MM.1S (cell line): ENCODE results near the gene KDM5A.

Experiments
- EZH2 ChIP-seq: fragments of 300-600 bp; sonication (generic); optimal IDR thresholded peaks from 2 replicates; pipeline ENCODE3; 2017; ENCODE audit warnings: low read depth, mild to moderate bottlenecking, antibody characterized with exemption, low read length, mixed read lengths
- EZH2phosphoT487 ChIP-seq: fragments of 300-600 bp; sonication (generic); IDR thresholded peaks from 2 replicates; pipeline ENCODE4 v1.6.1; 2018; ENCODE audit warnings: antibody characterized with exemption, low read length
- TF ChIP-seq, protein P1 (sequence below): fragments of 300-600 bp; sonication (generic); IDR thresholded peaks from 2 replicates; pipeline ENCODE4 v1.5.1; 2016; ENCODE audit warnings: antibody characterized with exemption, low read length, mixed read lengths

DNA sequence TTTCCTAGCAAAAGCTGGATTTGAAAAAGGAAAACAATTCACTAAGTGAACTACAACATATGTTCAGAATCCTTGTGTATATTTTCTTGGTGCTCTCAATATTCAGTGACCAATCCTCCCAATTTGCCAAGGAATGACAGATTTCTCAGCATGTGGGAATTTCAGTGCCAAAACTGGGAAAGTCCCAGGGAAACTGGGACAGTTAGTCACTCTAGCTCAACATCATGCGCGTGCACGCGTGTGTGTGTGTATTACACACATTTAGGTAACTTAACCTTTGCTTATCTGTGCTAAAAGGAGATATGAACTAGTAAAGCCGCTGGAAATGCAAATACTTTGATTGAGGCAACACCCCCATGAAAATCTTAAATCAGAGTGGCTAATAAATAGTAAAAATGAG, 100.4 kb downstream of the KDM5A start:
- TF ChIP-seq EZH2phosphoT487 (no peak), EZH2 (no peak)
- TF ChIP-seq, protein P1, sequence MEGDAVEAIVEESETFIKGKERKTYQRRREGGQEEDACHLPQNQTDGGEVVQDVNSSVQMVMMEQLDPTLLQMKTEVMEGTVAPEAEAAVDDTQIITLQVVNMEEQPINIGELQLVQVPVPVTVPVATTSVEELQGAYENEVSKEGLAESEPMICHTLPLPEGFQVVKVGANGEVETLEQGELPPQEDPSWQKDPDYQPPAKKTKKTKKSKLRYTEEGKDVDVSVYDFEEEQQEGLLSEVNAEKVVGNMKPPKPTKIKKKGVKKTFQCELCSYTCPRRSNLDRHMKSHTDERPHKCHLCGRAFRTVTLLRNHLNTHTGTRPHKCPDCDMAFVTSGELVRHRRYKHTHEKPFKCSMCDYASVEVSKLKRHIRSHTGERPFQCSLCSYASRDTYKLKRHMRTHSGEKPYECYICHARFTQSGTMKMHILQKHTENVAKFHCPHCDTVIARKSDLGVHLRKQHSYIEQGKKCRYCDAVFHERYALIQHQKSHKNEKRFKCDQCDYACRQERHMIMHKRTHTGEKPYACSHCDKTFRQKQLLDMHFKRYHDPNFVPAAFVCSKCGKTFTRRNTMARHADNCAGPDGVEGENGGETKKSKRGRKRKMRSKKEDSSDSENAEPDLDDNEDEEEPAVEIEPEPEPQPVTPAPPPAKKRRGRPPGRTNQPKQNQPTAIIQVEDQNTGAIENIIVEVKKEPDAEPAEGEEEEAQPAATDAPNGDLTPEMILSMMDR: no peak
